ENCODE data around the gene JOSD1.

JOSD1 gene

DNA sequence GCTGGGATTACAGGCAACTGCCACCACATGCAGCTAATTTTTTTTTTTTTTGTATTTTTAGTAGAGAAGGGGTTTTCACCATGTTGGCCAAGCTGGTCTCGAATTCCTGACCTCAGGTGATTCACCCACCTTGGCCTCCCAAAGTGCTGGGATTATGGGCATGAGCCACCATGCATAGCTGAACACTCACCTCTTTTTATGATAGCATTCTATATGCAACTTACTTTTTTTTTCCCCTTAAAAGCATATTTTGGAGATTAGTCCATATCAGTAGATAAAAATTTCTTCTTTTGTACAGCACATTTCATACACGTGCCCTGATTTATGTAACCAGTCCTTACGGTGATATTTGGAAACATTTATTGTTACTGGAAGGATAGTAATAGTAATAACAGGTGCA lies 19.6 kb upstream of the JOSD1 start:
- DNase-seq (ENCODE audit: low read depth) = no peak
- TF ChIP-seq, protein P1, sequence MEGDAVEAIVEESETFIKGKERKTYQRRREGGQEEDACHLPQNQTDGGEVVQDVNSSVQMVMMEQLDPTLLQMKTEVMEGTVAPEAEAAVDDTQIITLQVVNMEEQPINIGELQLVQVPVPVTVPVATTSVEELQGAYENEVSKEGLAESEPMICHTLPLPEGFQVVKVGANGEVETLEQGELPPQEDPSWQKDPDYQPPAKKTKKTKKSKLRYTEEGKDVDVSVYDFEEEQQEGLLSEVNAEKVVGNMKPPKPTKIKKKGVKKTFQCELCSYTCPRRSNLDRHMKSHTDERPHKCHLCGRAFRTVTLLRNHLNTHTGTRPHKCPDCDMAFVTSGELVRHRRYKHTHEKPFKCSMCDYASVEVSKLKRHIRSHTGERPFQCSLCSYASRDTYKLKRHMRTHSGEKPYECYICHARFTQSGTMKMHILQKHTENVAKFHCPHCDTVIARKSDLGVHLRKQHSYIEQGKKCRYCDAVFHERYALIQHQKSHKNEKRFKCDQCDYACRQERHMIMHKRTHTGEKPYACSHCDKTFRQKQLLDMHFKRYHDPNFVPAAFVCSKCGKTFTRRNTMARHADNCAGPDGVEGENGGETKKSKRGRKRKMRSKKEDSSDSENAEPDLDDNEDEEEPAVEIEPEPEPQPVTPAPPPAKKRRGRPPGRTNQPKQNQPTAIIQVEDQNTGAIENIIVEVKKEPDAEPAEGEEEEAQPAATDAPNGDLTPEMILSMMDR (conservative IDR thresholded peaks at IDR 0.05; ENCODE audit: low read depth, low read length) = no peak
- no peak overlapping the region for H3K4me3 ChIP-seq (ENCODE audit: low read length)

GRCh38 chr22:38719196-38719595 lies 18.5 kb upstream of the JOSD1 start:
- TF ChIP-seq, protein P1 (conservative IDR thresholded peaks at IDR 0.05; ENCODE audit: low read depth, low read length) = no peak
- DNase-seq (ENCODE audit: low read depth) = no peak
- H3K4me3 ChIP-seq (ENCODE audit: low read length) = no peak overlapping the region

- DNase-seq (ENCODE audit: low read depth) = no peak
- TF ChIP-seq, protein P1 (conservative IDR thresholded peaks at IDR 0.05; ENCODE audit: low read depth, low read length) = peak; percentile 68
- H3K4me3 ChIP-seq (ENCODE audit: low read length) = no peak overlapping the region
Observed at GRCh38 chr22:38718414-38718813, 17.7 kb upstream of the JOSD1 start.

- TF ChIP-seq, protein P1 (conservative IDR thresholded peaks at IDR 0.05; ENCODE audit: low read depth, low read length) = no peak
Observed at GRCh38 chr22:38717244-38717643, 16.5 kb upstream of the JOSD1 start.

GRCh38 chr22:38716826-38717225 lies 16.1 kb upstream of the JOSD1 start:
- TF ChIP-seq, protein P1 (conservative IDR thresholded peaks at IDR 0.05; ENCODE audit: low read depth, low read length) = no peak
- DNase-seq (ENCODE audit: low read depth) = no peak
- H3K4me3 ChIP-seq (ENCODE audit: low read length) = no peak overlapping the region

More at GRCh38 chr22:38717244-38717643, 16.5 kb upstream of the JOSD1 start:
- DNase-seq (ENCODE audit: low read depth) = no peak
- H3K4me3 ChIP-seq (ENCODE audit: low read length) = no peak overlapping the region

GRCh38 chr22:38716271-38716670 lies 15.5 kb upstream of the JOSD1 start:
- H3K4me3 ChIP-seq (ENCODE audit: low read length) = no peak overlapping the region
- TF ChIP-seq, protein P1 (conservative IDR thresholded peaks at IDR 0.05; ENCODE audit: low read depth, low read length) = no peak
- DNase-seq (ENCODE audit: low read depth) = no peak

GRCh38 chr22:38715852-38716251 lies 15.1 kb upstream of the JOSD1 start:
- H3K4me3 ChIP-seq (ENCODE audit: low read length) = no peak overlapping the region
- TF ChIP-seq, protein P1 (conservative IDR thresholded peaks at IDR 0.05; ENCODE audit: low read depth, low read length) = no peak
- DNase-seq (ENCODE audit: low read depth) = no peak
